Spinal cord (tissue), 10 donors: ENCODE results near the gene DIP2C. TPM values are rescaled to one million over a fixed set of nuclear protein-coding genes. Genes with fewer than 3 reads are reported as not detected.

Experiments used
- DNase-seq, 6 donors: peaks; one replicate each; pipeline versions ENCODE4 v3.0.0 to v3.0.0-alpha.2; 2013 to 2015; ENCODE audit warnings: low spot score in 6 of 6, low read depth in 4 of 6
- H3K27ac ChIP-seq: one replicate; pipeline ENCODE4 v1.5.1; 2013; ENCODE audit warnings: low read depth, low read length, control low read depth
- H3K27me3 ChIP-seq: one replicate; pipeline ENCODE4 v1.6.1; 2013; ENCODE audit warnings: low read length; ENCODE audit not compliant: control insufficient read depth, insufficient read depth
- H3K36me3 ChIP-seq: one replicate; pipeline ENCODE4 v1.6.1; 2013; ENCODE audit warnings: low read length; ENCODE audit not compliant: control insufficient read depth, insufficient read depth
- H3K4me1 ChIP-seq: one replicate; pipeline ENCODE4 v1.6.1; 2013; ENCODE audit warnings: low read length; ENCODE audit not compliant: control insufficient read depth, insufficient read depth
- H3K4me3 ChIP-seq: one replicate; pipeline ENCODE4 v1.5.1; 2013; ENCODE audit warnings: low read depth, low read length, control low read depth
- H3K9me3 ChIP-seq: one replicate; pipeline ENCODE4 v1.6.1; 2013; ENCODE audit warnings: low read length; ENCODE audit not compliant: control insufficient read depth, insufficient read depth
- WGBS: methylation state at CpG from one replicate; pipeline ENCODE4 v1.1.5; 2013; ENCODE audit warnings: missing lambda C conversion rate; ENCODE audit not compliant: insufficient coverage; 5-methylcytosine and 5-hydroxymethylcytosine counted together
- polyA plus RNA-seq, 2 donors: library from polyadenylated mRNA; unstranded; fragments of 120-200 nt; gene quantifications; one replicate each; pipeline ENCODE4 v1.2.1, GENCODE V29; 2013; ENCODE audit not compliant: insufficient read length in 2 of 2
- total RNA-seq, 2 donors: library from RNA; depleted of rRNA in 1 of 2; stranded (reverse); fragments of 120-200 nt in 1 of 2; fragments of >200 nt in 1 of 2; gene quantifications; one replicate each; pipeline versions ENCODE4 v1.2.3 to v1.2.4, GENCODE V29; 2013 to 2014
- donor health status: healthy.

DIP2C gene
- total and polyA plus RNA-seq, 4 donors: 15.4 to 36.3 (median 29.3) TPM

GRCh38 chr10:317271-317769 lies 372.1 kb downstream of the DIP2C start:
- Histone ChIP-seq H3K27ac (no peak overlapping the region), H3K36me3 (peaks cover 44% of the 10 kb centered on the region), H3K4me3 (no peak overlapping the region), H3K27me3 (no peaks in the 10 kb centered on the region), H3K9me3 (no peaks in the 10 kb centered on the region), H3K4me1 (no peaks in the 10 kb centered on the region)
- 64% methylated on average over 11 of the region's 11 CpGs for WGBS
- peak in 1 of 6 donors; percentile 14 for DNase-seq

GRCh38 chr10:316390-316789 lies 373.1 kb downstream of the DIP2C start:
- H3K27me3 ChIP-seq: no peaks in the 10 kb centered on the region
- H3K9me3 ChIP-seq: no peaks in the 10 kb centered on the region
- peaks cover 49% of the 10 kb centered on the region for H3K36me3 ChIP-seq
- no peak for DNase-seq
- no peak overlapping the region for H3K4me3 ChIP-seq
- WGBS: 80% methylated on average over 3 of the region's 6 CpGs
- H3K27ac ChIP-seq: no peak overlapping the region
- no peaks in the 10 kb centered on the region for H3K4me1 ChIP-seq

GRCh38 chr10:314871-315270 lies 374.6 kb downstream of the DIP2C start:
- Histone ChIP-seq H3K9me3 (no peaks in the 10 kb centered on the region), H3K4me1 (no peaks in the 10 kb centered on the region), H3K27me3 (no peaks in the 10 kb centered on the region), H3K27ac (no peak overlapping the region), H3K36me3 (peaks cover 44% of the 10 kb centered on the region), H3K4me3 (no peak overlapping the region)
- no peak for DNase-seq
- 100% methylated on average over 1 of the region's 4 CpGs for WGBS

DNA sequence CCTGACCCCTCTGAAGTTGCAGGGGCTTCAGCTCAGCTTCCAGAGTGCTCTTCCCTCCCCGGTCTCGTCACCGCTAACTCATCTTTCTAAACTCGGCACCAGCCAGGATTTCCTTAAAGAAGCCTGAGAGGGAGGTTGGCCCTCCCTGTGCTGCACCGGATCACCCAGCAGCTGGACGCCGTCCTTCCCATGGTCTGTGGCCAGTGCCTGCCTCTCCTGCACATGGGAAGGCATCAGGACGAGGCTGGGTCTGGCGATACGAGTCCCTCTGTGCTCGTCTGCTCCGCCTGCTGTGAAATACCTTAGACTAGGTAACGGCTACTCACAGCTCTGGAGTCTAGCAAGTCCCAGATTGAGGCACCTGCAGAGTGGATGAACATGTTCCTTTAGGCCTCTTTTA lies 375.1 kb downstream of the DIP2C start:
- H3K27me3 ChIP-seq: no peaks in the 10 kb centered on the region
- WGBS: 86% methylated on average over 13 of the region's 13 CpGs
- H3K4me3 ChIP-seq: no peak overlapping the region
- no peak for DNase-seq
- no peak overlapping the region for H3K27ac ChIP-seq
- H3K36me3 ChIP-seq: peaks cover 49% of the 10 kb centered on the region
- no peaks in the 10 kb centered on the region for H3K9me3 ChIP-seq
- no peaks in the 10 kb centered on the region for H3K4me1 ChIP-seq

DNA sequence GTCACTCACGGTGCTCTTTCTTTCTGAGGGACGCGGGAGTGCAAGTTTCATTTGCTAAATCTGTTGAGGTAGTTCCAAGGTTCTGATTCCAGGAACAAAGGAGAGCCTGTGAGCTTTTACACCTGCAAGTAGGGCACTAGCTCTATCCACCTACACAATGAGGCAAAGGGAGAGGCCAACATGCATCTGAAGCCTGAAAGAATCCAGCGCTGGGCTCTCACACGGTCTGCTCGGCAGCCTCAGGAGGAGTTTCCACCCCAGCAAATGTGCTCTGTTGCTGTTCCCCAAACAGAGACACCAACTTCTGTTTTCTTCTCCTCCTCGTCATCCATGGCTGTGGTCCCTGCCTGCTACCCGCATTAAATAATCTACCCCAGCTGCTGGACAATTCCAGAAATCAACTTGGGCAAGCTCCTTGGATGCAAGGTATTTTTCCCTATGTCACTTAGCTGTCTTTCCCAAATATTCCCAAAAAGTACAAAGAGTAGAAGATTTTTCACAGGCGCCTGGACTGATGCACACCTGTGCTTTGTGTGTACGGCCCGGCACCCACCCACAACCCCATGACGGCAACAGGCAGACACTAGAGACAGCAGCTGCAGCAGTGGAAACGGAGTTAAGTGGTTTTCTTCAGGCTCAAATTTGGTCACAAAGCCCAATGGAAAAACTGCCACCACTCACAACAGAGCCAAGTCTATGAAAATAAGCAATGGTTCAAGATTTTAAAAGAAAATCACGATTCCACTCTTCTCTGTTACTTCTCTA lies 377.4 kb downstream of the DIP2C start:
- Histone ChIP-seq H3K4me3 (no peak overlapping the region), H3K27me3 (no peaks in the 10 kb centered on the region), H3K27ac (no peak overlapping the region), H3K4me1 (peaks cover 8% of the 10 kb centered on the region), H3K9me3 (no peaks in the 10 kb centered on the region), H3K36me3 (peaks cover 56% of the 10 kb centered on the region)
- WGBS: 81% methylated on average over 7 of the region's 14 CpGs
- no peak for DNase-seq

DNA sequence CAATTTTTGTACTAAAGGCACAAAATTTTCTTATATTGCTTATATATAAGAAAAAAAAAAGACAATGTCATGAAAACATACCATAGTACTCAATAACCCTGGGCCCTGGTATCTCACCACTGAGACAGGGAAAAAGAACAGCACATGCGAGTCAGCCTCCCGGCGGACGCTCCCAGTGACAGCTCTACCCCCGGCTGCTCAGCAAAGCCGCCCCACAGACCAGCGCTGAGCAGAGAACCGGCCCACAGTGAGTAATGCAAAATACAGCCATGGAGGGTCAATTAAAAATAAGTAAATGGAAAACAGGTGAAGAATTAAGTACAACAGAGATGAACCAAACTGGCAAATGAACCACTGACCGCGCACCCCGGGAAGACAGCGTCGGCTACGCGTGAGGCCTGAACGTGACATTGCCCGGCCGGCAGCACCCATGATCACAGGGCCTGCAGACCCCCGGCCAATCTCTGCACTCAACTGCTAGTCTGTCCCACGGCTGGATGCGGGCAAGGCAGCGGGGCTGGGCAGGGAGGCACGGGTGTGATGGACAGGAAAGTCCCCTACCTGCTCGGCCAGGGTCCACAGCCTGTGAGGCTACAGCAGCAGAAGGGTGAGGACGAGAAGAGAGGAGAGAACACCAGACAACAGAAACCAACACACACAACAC lies 378.4 kb downstream of the DIP2C start:
- Histone ChIP-seq H3K27me3 (no peaks in the 10 kb centered on the region), H3K27ac (no peak overlapping the region), H3K36me3 (peaks cover 54% of the 10 kb centered on the region), H3K4me1 (peaks cover 15% of the 10 kb centered on the region), H3K9me3 (no peaks in the 10 kb centered on the region), H3K4me3 (no peak overlapping the region)
- 92% methylated on average over 22 of the region's 25 CpGs for WGBS
- no peak for DNase-seq

- H3K4me1 ChIP-seq: peaks cover 15% of the 10 kb centered on the region
- DNase-seq: peak in 1 of 6 donors; percentile 16
- peaks cover 54% of the 10 kb centered on the region for H3K36me3 ChIP-seq
- H3K9me3 ChIP-seq: no peaks in the 10 kb centered on the region
- no peaks in the 10 kb centered on the region for H3K27me3 ChIP-seq
- WGBS: 77% methylated on average over 2 of the region's 5 CpGs
- H3K4me3 ChIP-seq: no peak overlapping the region
- H3K27ac ChIP-seq: no peak overlapping the region
These were observed 379.1 kb downstream of the DIP2C start for GRCh38 chr10:310371-310770.

DNA sequence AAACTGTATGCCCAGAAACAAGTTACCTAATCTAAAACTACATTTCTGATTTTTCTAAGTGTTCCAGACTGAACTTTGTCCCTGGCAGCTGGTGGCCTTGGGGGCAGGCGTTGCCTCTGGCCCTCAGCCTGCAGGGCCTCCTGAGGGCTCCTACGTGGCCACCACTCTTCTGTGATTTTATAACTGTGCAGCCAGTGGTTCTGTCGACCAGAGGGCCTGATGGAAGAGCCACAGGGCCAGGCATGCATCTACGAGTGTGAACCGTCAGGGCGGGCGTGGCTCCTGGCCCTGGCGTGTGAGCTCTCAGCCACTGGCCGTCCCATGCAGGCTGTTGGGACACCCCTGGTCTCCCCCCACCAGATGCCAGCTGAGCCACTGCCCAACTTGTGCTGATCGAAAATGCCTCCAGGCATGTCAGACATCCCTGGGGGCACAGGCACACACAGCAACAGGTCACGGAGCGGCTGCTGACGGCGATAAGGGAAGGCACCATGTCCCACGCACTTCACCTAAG lies 380.8 kb downstream of the DIP2C start:
- H3K27me3 ChIP-seq: no peaks in the 10 kb centered on the region
- peaks cover 50% of the 10 kb centered on the region for H3K36me3 ChIP-seq
- H3K27ac ChIP-seq: no peak overlapping the region
- no peak for DNase-seq
- H3K4me3 ChIP-seq: no peak overlapping the region
- peaks cover 15% of the 10 kb centered on the region for H3K4me1 ChIP-seq
- no peaks in the 10 kb centered on the region for H3K9me3 ChIP-seq
- WGBS: 95% methylated on average over 15 of the region's 15 CpGs

DNA sequence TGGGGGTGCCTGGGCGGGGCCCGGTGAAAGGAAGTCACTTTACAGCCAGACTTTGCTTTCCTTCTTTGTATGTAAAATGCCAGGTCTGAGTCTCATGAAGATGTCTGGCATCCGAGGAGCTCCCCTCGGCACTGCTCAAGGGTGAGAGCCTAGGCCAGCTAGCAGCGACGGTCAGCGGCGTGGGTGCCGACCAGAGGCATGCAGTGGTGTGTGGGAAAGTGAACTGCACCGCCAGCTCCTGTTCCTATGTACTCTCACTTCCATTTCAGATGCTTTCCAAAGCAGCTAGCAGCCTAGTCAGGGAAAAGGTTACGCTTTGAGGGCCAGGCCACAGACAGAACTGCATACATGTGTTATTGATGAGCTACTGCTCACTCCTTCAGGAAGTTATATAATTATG lies 381.4 kb downstream of the DIP2C start:
- H3K9me3 ChIP-seq: no peaks in the 10 kb centered on the region
- H3K4me3 ChIP-seq: no peak overlapping the region
- H3K4me1 ChIP-seq: peaks cover 15% of the 10 kb centered on the region
- H3K27me3 ChIP-seq: no peaks in the 10 kb centered on the region
- 89% methylated on average over 8 of the region's 11 CpGs for WGBS
- no peak for DNase-seq
- H3K27ac ChIP-seq: no peak overlapping the region
- H3K36me3 ChIP-seq: peaks cover 52% of the 10 kb centered on the region
